Mesenchymal stem cell (in vitro differentiated cells and primary cell): ENCODE measurements around the gene MC4R. TPM values are rescaled to one million over a fixed set of nuclear protein-coding genes. Genes with fewer than 3 reads are reported as not detected.
"Not testable (repeated sequence)": the region's sequence is repeated elsewhere in the genome, so short reads cannot be mapped to it uniquely, and the experiment has no call there.

Experiments used
- DNase-seq: peaks from one replicate; pipeline ENCODE4 v3.0.0-alpha.2; 2013
- H2AFZ ChIP-seq: one replicate; pipeline ENCODE4 v1.6.1; 2013; ENCODE audit warnings: low read depth, mild to moderate bottlenecking, control low read depth, inconsistent platforms, low read length, moderate library complexity
- H2AK5ac ChIP-seq: 2 replicates; pipeline ENCODE4 v1.6.1; 2013; ENCODE audit warnings: low read length, moderate library complexity, mild to moderate bottlenecking, inconsistent platforms; ENCODE audit not compliant: severe bottlenecking
- H2BK120ac ChIP-seq: one replicate; pipeline ENCODE4 v1.6.1; 2013; ENCODE audit warnings: low read depth, mild to moderate bottlenecking, inconsistent platforms, low read length, moderate library complexity
- H2BK12ac ChIP-seq, 2 experiments: one replicate each; pipeline ENCODE4 v1.6.1; 2013; ENCODE audit warnings: inconsistent platforms in 2 of 2, low read length in 2 of 2, mild to moderate bottlenecking in 2 of 2, moderate library complexity in 2 of 2, control low read depth in 1 of 2
- H2BK15ac ChIP-seq: one replicate; pipeline ENCODE4 v1.6.1; 2013; ENCODE audit warnings: mild to moderate bottlenecking, low read depth, inconsistent platforms; ENCODE audit not compliant: poor library complexity, severe bottlenecking
- H2BK5ac ChIP-seq: 2 replicates; pipeline ENCODE4 v1.6.1; 2013; ENCODE audit warnings: low read depth, mild to moderate bottlenecking, low read length, control low read depth, inconsistent platforms; ENCODE audit not compliant: poor library complexity, severe bottlenecking
- H3K14ac ChIP-seq, 2 experiments: one replicate each; pipeline ENCODE4 v1.6.1; 2013; ENCODE audit warnings: inconsistent platforms in 2 of 2, low read length in 2 of 2, control low read depth in 1 of 2, mild to moderate bottlenecking in 1 of 2, moderate library complexity in 1 of 2
- H3K18ac ChIP-seq, 2 experiments: one replicate each; pipeline ENCODE4 v1.6.1; 2013; ENCODE audit warnings: inconsistent platforms in 2 of 2, low read length in 2 of 2, control low read depth in 1 of 2, low read depth in 1 of 2, mild to moderate bottlenecking in 1 of 2
- H3K23ac ChIP-seq, 2 experiments: one replicate each; pipeline ENCODE4 v1.6.1; 2013; ENCODE audit warnings: inconsistent platforms in 2 of 2, low read length in 2 of 2, mild to moderate bottlenecking in 2 of 2, moderate library complexity in 2 of 2, control low read depth in 1 of 2
- H3K27ac ChIP-seq: 2 replicates; pipeline ENCODE4 v1.5.1; 2013; ENCODE audit warnings: mild to moderate bottlenecking, moderate library complexity, low read length, control low read depth, inconsistent platforms; ENCODE audit not compliant: poor library complexity, severe bottlenecking
- H3K27me3 ChIP-seq, 2 experiments: 2 replicates each; pipeline versions ENCODE4 v1.6.1 to v1.7.0; 2013; ENCODE audit warnings: low read length in 2 of 2, mild to moderate bottlenecking in 2 of 2, moderate library complexity in 2 of 2, control low read depth in 1 of 2, inconsistent platforms in 1 of 2; ENCODE audit not compliant: control insufficient read depth in 1 of 2, insufficient read depth in 1 of 2
- H3K36me3 ChIP-seq, 2 experiments: 2 replicates each; pipeline versions ENCODE4 v1.6.1 to v1.7.0; 2013; ENCODE audit warnings: low read length in 2 of 2, control low read depth in 1 of 2, inconsistent platforms in 1 of 2, low read depth in 1 of 2, mild to moderate bottlenecking in 1 of 2; ENCODE audit not compliant: insufficient read depth in 2 of 2, control insufficient read depth in 1 of 2
- H3K4ac ChIP-seq, 2 experiments: one replicate each; pipeline ENCODE4 v1.6.1; 2013; ENCODE audit warnings: inconsistent platforms in 2 of 2, low read length in 2 of 2, mild to moderate bottlenecking in 2 of 2, moderate library complexity in 2 of 2, control low read depth in 1 of 2, low read depth in 1 of 2
- H3K4me1 ChIP-seq: 2 replicates; pipeline ENCODE4 v1.6.1; 2013; ENCODE audit warnings: low read depth, low read length, control low read depth; ENCODE audit not compliant: control insufficient read depth, insufficient read depth
- H3K4me2 ChIP-seq: 2 replicates; pipeline ENCODE4 v1.6.1; 2013; ENCODE audit warnings: low read length, mild to moderate bottlenecking, inconsistent platforms; ENCODE audit not compliant: poor library complexity, severe bottlenecking
- H3K4me3 ChIP-seq, 2 experiments: 2 replicates each; pipeline versions ENCODE4 v1.5.1 to v1.7.0; 2013; ENCODE audit warnings: low read length in 2 of 2, mild to moderate bottlenecking in 2 of 2, control low read depth in 1 of 2, low read depth in 1 of 2; ENCODE audit not compliant: insufficient read depth in 1 of 2
- H3K79me1 ChIP-seq: replicated peaks from 2 replicates; pipeline ENCODE4 v1.6.1; 2013; ENCODE audit warnings: mild to moderate bottlenecking, control low read depth, low read length, inconsistent platforms; ENCODE audit not compliant: poor library complexity, severe bottlenecking
- H3K9ac ChIP-seq: 2 replicates; pipeline ENCODE4 v1.7.0; 2013; ENCODE audit warnings: mild to moderate bottlenecking, low read length, moderate library complexity
- H3K9me3 ChIP-seq: 2 replicates; pipeline ENCODE4 v1.7.0; 2013; ENCODE audit warnings: mild to moderate bottlenecking, low read length; ENCODE audit not compliant: control insufficient read depth
- H4K8ac ChIP-seq: one replicate; pipeline ENCODE4 v1.6.1; 2013; ENCODE audit warnings: inconsistent platforms, mild to moderate bottlenecking, low read length, moderate library complexity
- H4K91ac ChIP-seq: one replicate; pipeline ENCODE4 v1.6.1; 2013; ENCODE audit warnings: mild to moderate bottlenecking, low read length, inconsistent platforms
- WGBS: methylation state at CpG from one replicate; pipeline ENCODE4 v1.1.7; 2013; ENCODE audit warnings: mixed read lengths; 5-methylcytosine and 5-hydroxymethylcytosine counted together
- polyA plus RNA-seq, 2 experiments: library from polyadenylated mRNA; stranded (reverse); fragments of 200-250 nt; gene quantifications; one replicate each; pipeline ENCODE4 v1.2.3, GENCODE V29; 2013

MC4R gene
- not detected for polyA plus RNA-seq (2013, experiment 1 of 2)
- 0.01 TPM for polyA plus RNA-seq (2013, experiment 2 of 2)

DNA sequence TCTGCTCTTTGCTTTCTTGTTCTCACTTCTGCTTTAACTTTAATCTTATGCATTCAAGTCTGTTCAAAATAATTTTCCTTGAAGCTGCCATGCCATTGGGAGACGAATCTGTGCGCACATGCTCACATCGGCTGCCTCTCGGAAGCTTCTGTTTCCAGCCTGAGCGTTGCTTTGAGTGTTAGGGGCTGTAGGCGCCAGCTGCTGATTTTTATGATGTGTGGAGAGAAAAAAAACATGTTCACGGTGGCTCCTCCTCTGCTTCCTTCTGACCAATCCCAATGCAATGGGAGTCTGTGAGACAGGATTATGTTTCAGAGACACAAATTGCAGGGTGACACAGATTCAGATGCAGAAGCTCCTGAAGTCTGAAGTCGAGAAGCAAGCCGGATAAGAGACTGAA lies at the start of gene MC4R:
MC4R (minus strand) TSS at position 180 of the 400 bp plus-strand sequence. CDS start 426 bp downstream, outside the sequence.
- Histone ChIP-seq H4K91ac (no peak within 1 kb of the TSS), H2AK5ac (no peak within 1 kb of the TSS)

DNA sequence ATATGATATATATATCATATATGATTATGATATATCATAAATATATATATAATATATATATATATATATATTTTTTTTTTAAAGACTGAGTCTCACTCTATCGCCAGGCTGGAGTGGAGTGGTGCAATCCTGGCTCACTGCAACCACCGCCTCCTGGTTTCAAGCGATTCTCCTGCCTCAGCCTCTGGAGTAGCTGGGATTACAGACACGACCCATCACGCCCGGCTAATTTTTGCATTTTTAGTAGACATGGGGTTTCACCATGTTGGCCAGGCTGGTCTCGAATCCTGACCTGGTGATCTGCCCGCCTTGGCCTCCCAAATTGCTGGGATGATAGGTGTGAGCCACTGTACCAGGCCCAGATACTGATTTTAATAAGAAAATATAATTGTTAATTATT lies 49.7 kb upstream of the MC4R start:
- not testable (repeated sequence) for H3K4me3 ChIP-seq, H3K27me3 ChIP-seq, H3K9ac ChIP-seq, H2BK12ac ChIP-seq, H3K79me1 ChIP-seq, H3K9me3 ChIP-seq, H2AFZ ChIP-seq, H3K18ac ChIP-seq, H3K27ac ChIP-seq, DNase-seq, H2BK5ac ChIP-seq, H3K14ac ChIP-seq, H2AK5ac ChIP-seq, H2BK15ac ChIP-seq, H3K23ac ChIP-seq, H3K4me1 ChIP-seq, H3K4me2 ChIP-seq, H4K91ac ChIP-seq, H3K36me3 ChIP-seq, H4K8ac ChIP-seq, H3K4ac ChIP-seq, H2BK120ac ChIP-seq
- WGBS, result 91% methylated on average over 7 of the region's 8 CpGs

More for the DNA sequence above, at the start of gene MC4R:
- Histone ChIP-seq H3K23ac (no peak within 1 kb of the TSS), H4K8ac (no peak within 1 kb of the TSS), H2BK120ac (no peak within 1 kb of the TSS), H3K4ac (no peak within 1 kb of the TSS), H3K4me2 (peak within 1 kb of the TSS; percentile 74), H3K27ac (no peak within 1 kb of the TSS), H2AFZ (no peak within 1 kb of the TSS), H2BK12ac (no peak within 1 kb of the TSS), H3K9ac (peak within 1 kb of the TSS; percentile 24), H3K79me1 (no peaks in the 10 kb centered on the region), H3K14ac (no peak within 1 kb of the TSS), H2BK15ac (no peak within 1 kb of the TSS), H2BK5ac (no peak within 1 kb of the TSS), H3K36me3 (no peaks in the 10 kb centered on the region), H3K27me3 (peaks cover 0 to 5% of the 10 kb centered on the region in 2 experiments), H3K4me3 (peak within 1 kb of the TSS in 1 of 2 experiments; percentile 59), H3K4me1 (peaks cover 2% of the 10 kb centered on the region), H3K9me3 (no peaks in the 10 kb centered on the region), H3K18ac (no peak within 1 kb of the TSS)
- WGBS, result 29% methylated on average over 8 of the region's 9 CpGs
- peak; percentile 74 for DNase-seq

DNA sequence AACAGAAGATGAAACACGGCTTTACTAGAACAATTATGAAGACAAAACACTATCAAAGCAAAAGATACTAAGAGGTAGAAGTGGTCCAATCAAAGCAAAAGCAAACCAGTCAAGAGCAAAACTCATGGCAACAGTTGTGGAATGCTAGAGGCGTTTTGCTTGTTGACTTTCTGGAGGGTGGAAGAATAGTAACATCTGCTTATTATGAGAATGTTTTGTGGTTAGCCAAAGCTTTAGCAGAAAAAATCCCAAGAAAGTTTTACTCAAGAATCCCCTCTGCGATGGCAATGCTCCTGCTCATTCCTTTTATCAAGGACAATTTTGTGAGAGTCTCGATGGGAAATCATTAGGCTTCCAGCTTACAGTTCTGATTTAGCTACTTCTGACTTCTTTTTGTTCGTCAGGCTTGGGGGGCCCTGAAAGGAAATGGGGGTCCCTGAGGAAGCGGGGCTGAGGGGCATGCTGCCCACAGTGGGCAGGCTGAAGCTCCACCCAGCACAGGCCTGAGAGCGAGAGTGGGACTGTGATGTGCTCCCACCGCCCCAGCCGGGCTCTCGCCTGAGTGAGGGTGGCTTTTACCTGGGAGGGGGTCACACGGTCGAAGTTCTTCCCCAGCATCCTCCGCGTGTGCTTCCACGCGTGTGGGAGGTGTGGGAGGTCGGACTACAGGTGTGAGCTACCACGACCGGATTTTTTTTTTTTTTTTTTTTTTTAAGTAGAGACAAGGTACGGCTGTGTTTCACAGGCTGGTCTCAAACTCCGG lies 49.0 kb upstream of the MC4R start:
- no peak overlapping the region for H2BK12ac ChIP-seq
- H3K36me3 ChIP-seq, result no peaks in the 10 kb centered on the region
- H3K4me3 ChIP-seq, result no peak overlapping the region
- H2AFZ ChIP-seq, result no peak overlapping the region
- H2BK5ac ChIP-seq, result no peak overlapping the region
- H3K4me1 ChIP-seq, result no peaks in the 10 kb centered on the region
- no peaks in the 10 kb centered on the region for H3K9me3 ChIP-seq
- no peak overlapping the region for H2BK15ac ChIP-seq
- no peak overlapping the region for H3K14ac ChIP-seq
- no peak overlapping the region for H3K9ac ChIP-seq
- H3K4ac ChIP-seq, result no peak overlapping the region
- H3K27me3 ChIP-seq, result no peaks in the 10 kb centered on the region
- H2AK5ac ChIP-seq, result no peak overlapping the region
- no peak overlapping the region for H4K8ac ChIP-seq
- no peaks in the 10 kb centered on the region for H3K79me1 ChIP-seq
- DNase-seq, result no peak
- no peak overlapping the region for H3K18ac ChIP-seq
- H4K91ac ChIP-seq, result no peak overlapping the region
- no peak overlapping the region for H2BK120ac ChIP-seq
- 86% methylated on average over 16 of the region's 21 CpGs for WGBS
- no peak overlapping the region for H3K4me2 ChIP-seq
- H3K23ac ChIP-seq, result no peak overlapping the region
- no peak overlapping the region for H3K27ac ChIP-seq

DNA sequence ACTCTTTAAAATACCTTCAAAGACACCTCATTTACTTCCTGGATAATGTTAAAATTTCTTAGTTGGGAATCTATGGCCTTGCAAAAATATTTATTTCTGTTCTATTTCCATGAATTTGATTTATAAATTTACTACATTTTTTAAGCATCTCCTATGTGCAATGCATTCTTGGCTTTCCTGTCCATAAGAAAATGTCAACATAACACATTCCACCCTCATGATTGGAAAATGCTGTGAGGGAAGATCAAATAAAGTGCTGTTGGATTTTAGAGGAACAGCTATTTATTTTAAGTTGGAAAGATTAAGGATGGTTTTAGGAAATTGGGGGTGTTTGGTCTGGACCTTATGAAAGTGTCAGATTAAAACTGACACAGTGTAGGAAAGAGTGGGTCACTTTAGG lies 45.4 kb upstream of the MC4R start:
- no peak overlapping the region for H2AFZ ChIP-seq
- H2BK120ac ChIP-seq, result no peak overlapping the region
- no peak overlapping the region for H4K91ac ChIP-seq
- H3K9ac ChIP-seq, result no peak overlapping the region
- H3K4me3 ChIP-seq, result no peak overlapping the region
- no peak overlapping the region for H2BK12ac ChIP-seq
- H3K18ac ChIP-seq, result no peak overlapping the region
- H3K4ac ChIP-seq, result no peak overlapping the region
- no peaks in the 10 kb centered on the region for H3K27me3 ChIP-seq
- H2BK15ac ChIP-seq, result no peak overlapping the region
- no peak overlapping the region for H2AK5ac ChIP-seq
- H3K14ac ChIP-seq, result no peak overlapping the region
- no peaks in the 10 kb centered on the region for H3K79me1 ChIP-seq
- no peak overlapping the region for H2BK5ac ChIP-seq
- H3K23ac ChIP-seq, result no peak overlapping the region
- no peaks in the 10 kb centered on the region for H3K36me3 ChIP-seq
- DNase-seq, result no peak
- no peaks in the 10 kb centered on the region for H3K9me3 ChIP-seq
- H4K8ac ChIP-seq, result no peak overlapping the region
- no peaks in the 10 kb centered on the region for H3K4me1 ChIP-seq
- H3K4me2 ChIP-seq, result no peak overlapping the region
- no peak overlapping the region for H3K27ac ChIP-seq
